ENCODE results near the gene DZIP1. TPM values are rescaled to one million over a fixed set of nuclear protein-coding genes. Genes with fewer than 3 reads are reported as not detected.

Gene DZIP1
- polyA plus RNA-seq, 3 donors = 3.3 to 16.5 (median 4.5) TPM

- H3K27ac ChIP-seq (ENCODE audit: low read depth, low read length) = no peak overlapping the region
- 26 to 46% (median 26%) methylated on average over 5 of the region's 5 CpGs for WGBS, 3 donors
These were observed 79.7 kb downstream of the DZIP1 start for GRCh38 chr13:95564733-95565291.

- H3K27ac ChIP-seq (ENCODE audit: low read depth, low read length) = no peak overlapping the region
- 70 to 81% (median 74%) methylated on average over 3 of the region's 3 CpGs for WGBS, 3 donors
These were observed 80.4 kb downstream of the DZIP1 start for GRCh38 chr13:95564091-95564490.

GRCh38 chr13:95560387-95560786 lies 84.1 kb downstream of the DZIP1 start:
- 77 to 81% (median 79%) methylated on average over 6 of the region's 6 CpGs for WGBS, 3 donors
- H3K27ac ChIP-seq (ENCODE audit: low read depth, low read length) = no peak overlapping the region

GRCh38 chr13:95559100-95559499 lies 85.4 kb downstream of the DZIP1 start:
- 29 to 79% (median 68%) methylated on average over 6 of the region's 6 CpGs for WGBS, 3 donors
- H3K27ac ChIP-seq (ENCODE audit: low read depth, low read length) = no peak overlapping the region

DNA sequence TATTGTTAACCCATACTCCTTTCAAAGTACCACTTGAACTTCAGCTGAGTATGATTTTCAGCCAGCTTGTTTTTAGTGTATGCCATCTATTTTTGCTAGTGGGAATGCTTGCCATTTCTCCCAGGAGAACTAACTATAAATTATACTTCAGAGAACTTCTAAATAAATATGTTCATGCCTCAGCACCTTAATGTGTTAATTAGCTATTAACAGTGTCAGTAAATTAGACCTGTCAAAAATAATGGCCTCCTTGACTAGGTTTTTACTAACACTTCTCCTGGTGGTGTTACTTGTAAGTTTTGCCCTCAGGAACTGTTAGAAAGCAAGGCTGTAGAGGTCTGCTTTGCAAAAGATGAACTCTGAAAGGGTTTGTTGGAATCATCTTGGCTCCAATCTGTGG lies 87.5 kb downstream of the DZIP1 start:
- no peak overlapping the region for H3K27ac ChIP-seq (ENCODE audit: low read depth, low read length)

GRCh38 chr13:95553581-95554385 lies 90.7 kb downstream of the DZIP1 start:
- 10 to 27% (median 21%) methylated on average over 29 of the region's 29 CpGs for WGBS, 3 donors
- H3K27ac ChIP-seq (ENCODE audit: low read depth, low read length) = no peak overlapping the region

DNA sequence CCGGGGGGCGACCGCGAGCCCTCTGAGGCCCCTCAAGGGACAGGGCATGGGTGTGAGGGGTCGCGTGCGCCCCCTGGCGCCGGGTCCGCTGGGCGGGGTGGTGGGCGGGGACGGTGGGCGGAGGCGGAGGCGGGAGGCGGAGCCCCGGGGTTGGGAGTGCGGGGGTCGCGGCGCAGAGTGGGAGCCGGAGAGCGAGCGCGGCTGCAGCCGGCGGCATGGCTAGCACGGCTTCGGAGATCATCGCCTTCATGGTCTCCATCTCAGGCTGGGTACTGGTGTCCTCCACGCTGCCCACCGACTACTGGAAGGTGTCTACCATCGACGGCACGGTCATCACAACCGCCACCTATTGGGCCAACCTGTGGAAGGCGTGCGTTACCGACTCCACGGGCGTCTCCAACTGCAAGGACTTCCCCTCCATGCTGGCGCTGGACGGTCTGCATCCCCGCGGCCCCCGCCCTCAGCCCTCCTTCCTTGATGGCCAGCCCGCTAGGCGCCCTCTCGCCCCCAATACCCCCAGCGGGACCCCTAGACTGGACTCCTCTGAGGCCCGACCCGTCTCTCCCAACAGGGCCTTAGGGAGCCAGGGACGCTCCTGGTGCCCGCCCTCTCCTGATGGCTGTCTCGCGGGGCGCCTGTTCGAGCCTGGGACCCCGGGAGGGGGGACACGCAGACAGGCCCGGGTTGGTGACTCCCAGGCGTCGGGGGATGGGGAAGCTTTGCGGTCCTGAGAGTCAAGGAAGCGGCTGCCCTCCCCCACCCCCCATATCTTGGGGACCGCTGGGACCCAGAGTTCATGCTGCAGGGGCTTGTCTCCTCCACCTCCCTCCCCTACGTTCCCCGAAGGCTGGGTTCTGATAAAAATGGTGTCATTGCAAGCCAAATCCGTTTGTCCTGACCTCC lies 91.7 kb downstream of the DZIP1 start, which contains the start of gene CLDN10:
Gene CLDN10 (plus strand): TSS at position 182 of the 903 bp plus-strand sequence. CDS start 34 bp downstream, at position 216.
- 1 to 3% (median 3%) methylated on average over 58 to 70 of the region's 70 CpGs for WGBS, 3 donors

GRCh38 chr13:95552208-95552538 lies 92.3 kb downstream of the DZIP1 start:
- H3K27ac ChIP-seq (ENCODE audit: low read depth, low read length) = no peak overlapping the region
- WGBS, 3 donors = 4 to 24% (median 21%) methylated on average over 13 to 17 of the region's 17 CpGs

More for the DNA sequence above, 91.7 kb downstream of the DZIP1 start, which contains the start of gene CLDN10:
- H3K27ac ChIP-seq (ENCODE audit: low read depth, low read length) = no peak within 1 kb of the TSS

GRCh38 chr13:95547531-95548167 lies 96.9 kb downstream of the DZIP1 start:
- H3K27ac ChIP-seq (ENCODE audit: low read depth, low read length) = no peak overlapping the region
- WGBS, 3 donors = 59 to 66% (median 65%) methylated on average over 6 of the region's 6 CpGs

DNA sequence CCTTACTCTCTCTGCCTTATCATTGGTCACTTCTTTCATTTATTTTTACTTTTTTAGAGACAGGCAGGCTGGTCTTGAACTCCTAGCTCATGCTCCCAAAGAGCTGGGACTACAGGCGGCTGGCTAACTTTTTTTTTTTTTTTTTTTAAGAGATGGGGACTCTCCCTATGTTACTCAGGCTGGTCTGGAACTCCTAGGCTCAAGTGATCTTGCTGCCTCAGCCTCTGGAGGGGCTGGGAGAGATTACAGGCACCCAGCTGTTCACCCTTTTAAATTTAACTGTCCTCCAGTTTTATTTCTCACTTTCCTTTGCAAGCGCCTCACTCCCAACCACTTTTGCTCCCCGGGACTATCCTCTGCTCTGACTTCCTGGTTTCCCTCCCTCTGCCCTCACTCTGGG lies 97.6 kb downstream of the DZIP1 start:
- WGBS, 3 donors = 28 to 43% (median 31%) methylated on average over 3 of the region's 3 CpGs
- H3K27ac ChIP-seq (ENCODE audit: low read depth, low read length) = no peak overlapping the region

DNA sequence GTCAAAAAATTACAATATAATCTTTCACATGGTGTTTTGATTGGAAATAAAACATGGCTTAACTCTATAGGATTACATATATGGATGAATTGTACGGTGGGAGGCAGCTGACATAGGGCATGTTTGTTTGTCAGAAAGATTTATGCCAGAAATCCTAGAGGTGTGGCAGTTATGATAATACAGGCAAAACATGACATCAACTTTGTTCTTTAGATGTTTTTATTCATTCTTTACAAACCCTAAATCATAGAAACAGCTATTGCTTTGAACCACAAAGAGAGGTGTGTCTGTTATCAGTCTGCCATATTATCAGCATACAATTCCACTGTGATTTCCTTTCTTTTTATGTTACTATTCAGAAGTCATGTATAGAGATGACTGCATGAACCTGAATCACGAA lies 100.2 kb downstream of the DZIP1 start:
- WGBS, 3 donors = 62 to 78% (median 67%) methylated on average over 2 of the region's 2 CpGs
- no peak overlapping the region for H3K27ac ChIP-seq (ENCODE audit: low read depth, low read length)

DNA sequence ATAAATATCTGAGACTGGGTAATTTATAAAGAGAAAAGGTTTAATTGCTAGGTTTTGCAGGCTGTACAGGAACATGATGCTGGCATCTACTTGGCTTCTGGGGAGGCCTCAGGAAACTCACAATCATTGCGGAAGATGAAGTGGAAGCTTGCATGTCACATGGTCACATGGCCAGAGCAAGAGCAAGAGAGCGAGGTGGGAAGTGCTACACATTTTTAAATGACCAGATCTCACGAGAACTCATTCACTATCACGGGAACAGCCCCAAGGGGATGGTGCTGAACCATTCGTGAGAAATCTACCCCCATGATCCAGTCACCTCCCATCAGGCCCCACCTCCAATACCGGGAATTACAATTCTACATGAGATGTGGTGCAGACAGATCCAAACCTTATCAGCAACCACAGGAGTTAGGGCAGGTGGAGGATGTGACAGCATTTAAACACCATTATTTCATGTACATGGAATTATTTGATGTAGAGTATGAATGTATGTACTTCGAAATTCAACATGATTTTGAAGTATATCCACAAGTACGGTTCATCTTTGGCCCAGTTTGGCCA lies 102.5 kb downstream of the DZIP1 start:
- no peak overlapping the region for H3K27ac ChIP-seq (ENCODE audit: low read depth, low read length)
- 76 to 87% (median 86%) methylated on average over 8 of the region's 8 CpGs for WGBS, 3 donors

GRCh38 chr13:95541308-95541707 lies 103.2 kb downstream of the DZIP1 start:
- no peak overlapping the region for H3K27ac ChIP-seq (ENCODE audit: low read depth, low read length)
- WGBS, 3 donors = 15 to 48% (median 48%) methylated on average over 2 of the region's 2 CpGs

- WGBS, 3 donors = 9 to 39% (median 28%) methylated on average over 6 of the region's 6 CpGs
- no peak overlapping the region for H3K27ac ChIP-seq (ENCODE audit: low read depth, low read length)
These were observed 103.6 kb downstream of the DZIP1 start for GRCh38 chr13:95540888-95541287.

GRCh38 chr13:95536632-95537241 lies 107.8 kb downstream of the DZIP1 start:
- 6 to 19% (median 18%) methylated on average over 6 of the region's 6 CpGs for WGBS, 3 donors
- H3K27ac ChIP-seq (ENCODE audit: low read depth, low read length) = no peak overlapping the region

DNA sequence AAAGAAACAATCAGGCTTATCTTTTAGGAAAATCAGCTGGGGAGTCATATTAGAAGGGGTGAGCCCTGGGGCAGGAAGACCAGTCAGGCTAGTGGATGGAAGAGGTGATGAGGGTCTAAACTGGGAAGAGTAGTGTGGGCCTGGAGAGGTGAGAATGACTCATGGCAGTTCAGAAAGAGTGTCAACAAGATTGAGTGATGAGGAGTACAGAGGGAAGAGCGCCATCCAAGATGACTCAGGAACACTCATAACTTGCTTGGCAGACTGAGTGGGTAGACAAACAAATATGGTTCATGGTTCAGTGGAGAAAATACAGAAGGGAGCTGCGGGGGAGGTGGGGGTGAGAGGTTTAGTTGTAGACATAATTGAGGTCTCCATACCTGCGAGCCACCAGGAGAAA lies 109.3 kb downstream of the DZIP1 start:
- H3K27ac ChIP-seq (ENCODE audit: low read depth, low read length) = no peak overlapping the region
- WGBS, 3 donors = 70 to 89% (median 84%) methylated on average over 3 of the region's 3 CpGs

DNA sequence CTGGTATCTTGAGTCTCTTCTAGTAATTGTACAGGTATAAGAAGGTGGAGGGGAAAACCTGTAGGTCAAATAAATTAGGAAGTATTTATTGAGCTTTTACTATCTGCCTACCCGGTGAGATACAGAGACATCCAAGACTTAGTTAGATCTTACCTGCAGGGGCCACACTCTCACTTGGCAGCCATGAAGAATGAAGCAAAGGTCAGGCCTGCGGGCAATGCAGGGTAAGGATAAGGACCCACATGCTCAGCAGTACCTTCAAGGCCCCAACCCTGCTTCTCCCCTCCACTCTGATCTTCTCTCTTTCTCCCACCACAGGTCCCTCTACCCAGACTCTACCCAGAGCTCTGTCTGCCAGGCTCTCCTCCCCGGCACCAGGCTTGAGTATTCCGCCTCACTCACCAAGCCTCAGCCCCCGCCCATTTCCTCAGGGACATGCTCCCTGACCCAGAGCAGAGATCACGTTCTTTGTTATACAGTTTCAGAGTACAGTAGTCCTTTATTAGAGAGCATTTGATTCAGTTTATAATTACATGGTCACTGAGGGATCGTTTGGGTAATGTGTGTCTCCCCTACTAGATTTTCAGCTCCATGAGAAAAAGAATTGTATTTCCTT lies 110.9 kb downstream of the DZIP1 start:
- 37 to 66% (median 54%) methylated on average over 7 of the region's 7 CpGs for WGBS, 3 donors
- no peak overlapping the region for H3K27ac ChIP-seq (ENCODE audit: low read depth, low read length)

GRCh38 chr13:95530178-95530577 lies 114.3 kb downstream of the DZIP1 start:
- no peak overlapping the region for H3K27ac ChIP-seq (ENCODE audit: low read depth, low read length)
- WGBS, 3 donors = 21 to 42% (median 25%) methylated on average over 5 of the region's 5 CpGs

Measured in adipose tissue (tissue), 3 donors.